Epithelial cell of proximal tubule (primary cell): ENCODE results near the gene UBTD1. TPM values are rescaled to one million over a fixed set of nuclear protein-coding genes. Genes with fewer than 3 reads are reported as not detected.
A peak's percentile ranks its signal among the peaks of the same experiment; 100 is the strongest.
"Not testable (repeated sequence)": the region's sequence is repeated elsewhere in the genome, so short reads cannot be mapped to it uniquely, and the experiment has no call there.

Experiments used
- DNase-seq: peaks from one replicate; pipeline ENCODE4 v3.0.0-alpha.2; 2011; ENCODE audit warnings: low read depth
- H3K4me3 ChIP-seq: 2 replicates; pipeline ENCODE4 v1.5.1; 2011; ENCODE audit warnings: low read depth, mild to moderate bottlenecking, low read length
- total RNA-seq: library from RNA; depleted of rRNA; stranded (reverse); fragments of >200 nt; gene quantifications from 2 replicates; pipeline ENCODE4 v1.2.3, GENCODE V29; 2015
- TF ChIP-seq, protein P1 (sequence below): conservative IDR thresholded peaks from 2 replicates; pipeline ENCODE4 v1.5.1; 2012; ENCODE audit warnings: low read depth, mild to moderate bottlenecking, low read length

Gene UBTD1
- total RNA-seq, 1 donor from 2014 or later, result 23.6 TPM

DNA sequence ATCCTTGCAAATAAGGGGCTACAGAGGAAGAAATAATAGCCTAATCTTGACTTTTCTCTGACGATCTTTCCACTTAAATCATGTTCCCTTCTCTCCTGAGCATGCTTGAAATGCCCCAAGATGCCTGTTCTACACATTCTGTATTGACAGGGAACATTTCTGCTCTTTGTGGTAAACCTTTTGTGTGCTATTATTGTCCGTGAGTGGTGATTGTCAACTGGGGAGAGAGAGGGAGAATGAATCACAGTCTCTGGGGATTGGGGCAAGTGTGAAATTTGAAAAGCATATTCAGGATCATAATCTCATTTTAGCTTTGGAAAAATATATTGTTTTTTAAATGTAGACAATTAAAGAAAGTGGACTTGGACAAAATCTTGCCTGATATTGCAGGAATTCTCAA, 20.6 kb downstream of the UBTD1 start:
- TF ChIP-seq, protein P1, sequence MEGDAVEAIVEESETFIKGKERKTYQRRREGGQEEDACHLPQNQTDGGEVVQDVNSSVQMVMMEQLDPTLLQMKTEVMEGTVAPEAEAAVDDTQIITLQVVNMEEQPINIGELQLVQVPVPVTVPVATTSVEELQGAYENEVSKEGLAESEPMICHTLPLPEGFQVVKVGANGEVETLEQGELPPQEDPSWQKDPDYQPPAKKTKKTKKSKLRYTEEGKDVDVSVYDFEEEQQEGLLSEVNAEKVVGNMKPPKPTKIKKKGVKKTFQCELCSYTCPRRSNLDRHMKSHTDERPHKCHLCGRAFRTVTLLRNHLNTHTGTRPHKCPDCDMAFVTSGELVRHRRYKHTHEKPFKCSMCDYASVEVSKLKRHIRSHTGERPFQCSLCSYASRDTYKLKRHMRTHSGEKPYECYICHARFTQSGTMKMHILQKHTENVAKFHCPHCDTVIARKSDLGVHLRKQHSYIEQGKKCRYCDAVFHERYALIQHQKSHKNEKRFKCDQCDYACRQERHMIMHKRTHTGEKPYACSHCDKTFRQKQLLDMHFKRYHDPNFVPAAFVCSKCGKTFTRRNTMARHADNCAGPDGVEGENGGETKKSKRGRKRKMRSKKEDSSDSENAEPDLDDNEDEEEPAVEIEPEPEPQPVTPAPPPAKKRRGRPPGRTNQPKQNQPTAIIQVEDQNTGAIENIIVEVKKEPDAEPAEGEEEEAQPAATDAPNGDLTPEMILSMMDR, result no peak
- DNase-seq, result no peak
- no peak overlapping the region for H3K4me3 ChIP-seq

DNA sequence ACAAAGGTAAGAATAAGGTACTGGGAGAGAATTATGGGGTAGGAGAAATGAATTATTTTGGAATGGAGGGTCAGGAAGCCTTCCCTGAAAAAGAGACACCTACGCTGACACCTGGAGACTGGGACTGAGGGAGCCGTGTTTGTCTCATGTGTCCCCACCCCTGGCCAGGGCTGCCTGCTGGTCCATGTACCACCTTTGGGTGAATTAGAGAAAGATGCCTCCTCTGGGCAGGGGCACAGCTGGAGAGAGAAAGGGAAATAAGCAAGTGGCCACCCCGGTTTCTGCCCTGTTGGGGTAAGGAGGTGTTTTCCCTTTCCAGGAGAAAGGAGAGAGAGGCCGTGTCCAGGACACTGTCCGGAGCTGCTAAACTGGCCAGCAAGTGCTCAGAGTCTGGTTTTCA, 21.8 kb downstream of the UBTD1 start:
- no peak for DNase-seq
- H3K4me3 ChIP-seq, result no peak overlapping the region
- TF ChIP-seq, protein P1, result no peak

DNA sequence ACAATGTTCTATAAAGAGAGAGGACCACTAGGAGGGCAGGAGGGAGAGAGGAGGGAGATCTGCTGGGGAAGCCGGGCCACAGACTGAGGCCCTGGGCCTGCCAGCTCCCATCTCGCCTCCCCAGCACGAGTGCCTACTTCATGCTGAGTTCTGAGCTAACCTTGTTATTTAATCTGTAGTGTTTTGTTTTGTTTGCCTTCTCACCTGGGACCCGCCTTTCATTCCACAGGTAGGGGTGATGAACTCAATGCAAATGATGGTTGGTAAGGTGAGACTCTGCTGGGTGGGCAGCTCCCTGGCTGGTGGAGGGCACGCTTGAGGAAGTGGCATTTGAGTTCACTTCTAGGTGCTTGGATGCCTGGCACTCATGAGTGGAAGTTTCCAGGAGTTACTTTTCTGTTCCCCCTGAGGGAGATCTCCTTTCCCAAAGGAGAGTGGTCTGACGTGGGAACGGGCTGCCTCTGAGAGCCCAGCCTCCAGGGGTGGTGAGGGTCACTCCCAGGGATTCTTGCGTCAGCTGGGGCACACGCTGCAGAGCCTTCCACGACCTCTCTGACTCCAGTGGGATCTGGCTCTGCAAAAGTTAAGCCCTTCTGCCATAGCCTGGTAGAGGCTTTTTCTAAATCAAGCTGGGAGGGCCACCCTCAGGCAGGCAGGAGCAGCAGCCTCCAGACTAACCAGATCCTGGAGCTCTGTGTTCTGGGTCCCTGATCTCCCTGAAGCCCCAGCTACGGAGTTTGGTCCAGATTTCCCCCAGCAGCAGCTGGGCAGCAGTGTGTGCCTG, 22.4 kb downstream of the UBTD1 start:
- TF ChIP-seq, protein P1, result peak; percentile 4
- H3K4me3 ChIP-seq, result no peak overlapping the region
- no peak for DNase-seq

DNA sequence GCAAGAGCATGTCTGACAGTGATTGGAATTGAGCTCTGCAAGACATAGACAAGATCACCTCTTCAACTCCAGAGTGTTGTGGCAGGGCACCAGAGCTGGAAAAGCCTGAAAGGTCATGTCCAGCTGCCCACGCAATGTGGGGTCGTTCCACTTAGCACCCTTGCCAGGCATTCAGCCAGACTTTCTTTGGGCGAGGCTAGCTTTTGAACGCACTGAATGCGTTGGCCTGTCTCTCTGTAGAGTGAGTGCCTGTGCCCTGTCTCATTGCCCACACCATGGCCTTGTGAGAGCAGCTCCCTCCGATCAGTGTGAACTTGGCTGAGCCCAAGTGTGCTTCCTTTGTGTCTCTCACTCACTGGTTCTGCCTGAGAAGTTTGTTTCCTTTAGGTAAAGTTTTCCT, 23.3 kb downstream of the UBTD1 start:
- H3K4me3 ChIP-seq, result no peak overlapping the region
- DNase-seq, result no peak
- TF ChIP-seq, protein P1, result no peak

DNA sequence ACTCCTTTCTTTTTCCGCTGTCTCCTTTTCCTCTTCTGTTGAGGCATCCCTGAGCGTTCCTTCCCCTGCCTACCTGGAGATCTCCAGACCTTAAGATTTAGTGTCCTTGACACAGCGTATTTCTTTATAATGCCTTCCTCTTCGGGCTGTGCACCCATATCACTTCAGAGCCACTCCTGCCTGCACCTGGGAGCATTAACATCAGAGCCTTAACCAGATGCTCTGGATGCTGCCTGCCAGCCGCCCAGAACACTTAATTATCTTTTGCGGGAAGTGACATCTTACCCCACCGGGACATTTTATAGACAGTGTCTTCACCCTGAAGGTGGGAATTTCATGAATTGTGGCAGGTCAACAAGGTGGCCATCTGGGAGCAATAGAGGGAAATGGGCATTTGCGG, 24.2 kb downstream of the UBTD1 start:
- TF ChIP-seq, protein P1, result no peak
- no peak overlapping the region for H3K4me3 ChIP-seq
- no peak for DNase-seq

DNA sequence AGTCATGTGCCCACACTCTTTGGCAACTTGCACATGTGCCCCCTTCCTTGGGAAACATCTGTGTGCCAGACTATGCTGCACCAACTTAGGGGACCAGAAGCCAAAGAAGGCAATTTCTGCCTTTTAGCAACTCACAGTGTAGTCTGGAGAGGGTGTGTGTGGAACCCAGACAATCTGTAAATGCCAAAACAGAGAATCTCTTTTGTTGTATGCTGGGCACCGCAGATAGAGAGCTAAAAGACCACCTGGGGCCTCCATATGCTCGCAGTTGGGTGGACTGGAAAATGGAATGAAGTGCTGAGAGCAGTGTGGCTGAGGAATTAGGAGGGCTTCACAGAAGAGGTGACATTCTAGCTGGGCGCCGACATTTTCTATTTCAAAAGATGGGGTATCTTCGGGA, 26.4 kb downstream of the UBTD1 start:
- DNase-seq, result no peak
- H3K4me3 ChIP-seq, result no peak overlapping the region
- TF ChIP-seq, protein P1, result no peak

DNA sequence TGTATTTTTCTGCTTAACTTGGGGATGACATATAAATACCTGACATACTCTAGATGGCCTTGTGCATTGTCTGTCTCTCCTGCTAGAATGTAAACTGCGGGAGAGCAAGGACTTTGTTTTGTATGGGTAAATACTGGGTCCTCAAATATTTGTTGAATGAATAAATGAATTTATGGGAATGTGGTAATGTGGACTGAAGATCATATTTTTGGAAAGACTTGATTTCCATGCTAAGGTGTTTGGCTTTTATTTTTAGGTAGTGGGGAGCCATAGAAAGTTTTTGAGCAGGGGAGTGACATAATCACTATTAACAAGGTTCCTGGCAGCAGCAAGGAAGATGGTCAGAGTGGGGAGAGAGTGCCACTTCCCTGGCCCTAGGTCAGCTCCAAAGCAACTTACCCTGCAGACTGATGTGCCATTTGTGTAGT, 27.0 kb downstream of the UBTD1 start:
- TF ChIP-seq, protein P1, result no peak
- no peak for DNase-seq
- no peak overlapping the region for H3K4me3 ChIP-seq

DNA sequence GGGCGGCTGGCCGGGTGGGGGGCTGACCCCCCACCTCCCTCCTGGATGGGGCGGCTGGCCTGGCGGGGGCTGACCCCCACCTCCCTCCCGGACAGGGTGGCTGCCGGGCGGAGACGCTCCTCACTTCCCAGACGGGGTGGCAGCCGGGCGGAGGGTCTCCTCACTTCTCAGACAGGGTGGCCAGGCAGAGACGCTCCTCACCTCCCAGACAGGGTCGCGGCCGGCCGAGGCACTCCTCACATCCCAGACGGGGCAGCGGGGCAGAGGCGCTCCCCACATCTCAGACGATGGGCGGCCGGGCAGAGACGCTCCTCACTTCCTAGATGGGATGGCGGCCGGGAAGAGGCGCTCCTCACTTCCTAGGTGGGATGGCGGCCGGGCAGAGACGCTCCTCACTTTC, 30.2 kb downstream of the UBTD1 start:
- DNase-seq, H3K4me3 ChIP-seq: not testable (repeated sequence)
